B cell (primary cell): Measurements from ENCODE around the gene CYTIP. TPM values are rescaled to one million over a fixed set of nuclear protein-coding genes. Genes with fewer than 3 reads are reported as not detected.
"Not testable (repeated sequence)": the region's sequence is repeated elsewhere in the genome, so short reads cannot be mapped to it uniquely, and the experiment has no call there.

Experiments
- ATAC-seq: fragments of 200-7000 bp; cut with Tn5 transposase; one replicate; pipeline ENCODE4 v1.10.0; 2021; ENCODE audit warnings: low read depth, mild to moderate bottlenecking, moderate number of reproducible peaks, moderate library complexity
- CTCF ChIA-PET: fragments of 350-600 bp; sonication (Branson Sonifier 250); formaldehyde crosslinking; loops from one replicate; lab custom pipeline; 2021; ENCODE audit warnings: antibody characterized with exemption, inconsistent platforms; lab: Charles Lee
- POLR2A ChIA-PET: fragments of 350-600 bp; sonication (Branson Sonifier 250); formaldehyde crosslinking; loops from one replicate; lab custom pipeline; 2021; ENCODE audit warnings: antibody characterized with exemption; lab: Charles Lee
- DNase-seq: peaks from one replicate; pipeline ENCODE4 v3.0.0; 2013
- H2AFZ ChIP-seq: 2 replicates; pipeline ENCODE4 v1.6.1; 2012; ENCODE audit warnings: mild to moderate bottlenecking, low read depth, low read length; ENCODE audit not compliant: insufficient read depth, poor library complexity, severe bottlenecking
- H3K27ac ChIP-seq, 2 donors: 1 replicate in 1 of 2; 2 replicates in 1 of 2; pipeline ENCODE4 v1.5.1; 2012 to 2013; ENCODE audit warnings: low read length in 2 of 2, mild to moderate bottlenecking in 2 of 2, moderate library complexity in 1 of 2
- H3K27me3 ChIP-seq, 4 experiments: fragments of 200-600 bp in 1 of 4; sonication (generic) in 1 of 4; replicated peaks in 1 of 4; 1 replicate in 2 of 4; 2 replicates in 2 of 4; pipeline versions ENCODE4 v1.6.1 to v1.7.0; 2013 to 2016; ENCODE audit warnings: low read length in 3 of 4, mild to moderate bottlenecking in 2 of 4, mixed read lengths in 1 of 4, moderate library complexity in 1 of 4; ENCODE audit not compliant: insufficient read depth in 4 of 4, control insufficient read depth in 3 of 4; ENCODE audit errors: control extremely low read depth in 1 of 4
- H3K36me3 ChIP-seq, 2 experiments: replicated peaks in 1 of 2; 1 replicate in 1 of 2; 2 replicates in 1 of 2; pipeline versions ENCODE4 v1.6.1 to v1.7.1; 2013; ENCODE audit warnings: low read length in 1 of 2; ENCODE audit not compliant: insufficient read depth in 2 of 2, control insufficient read depth in 1 of 2; ENCODE audit errors: control extremely low read depth in 1 of 2, extremely low read depth in 1 of 2
- H3K4me1 ChIP-seq, 2 donors: fragments of 200-600 bp in 1 of 2; sonication (generic) in 1 of 2; 1 replicate in 1 of 2; 2 replicates in 1 of 2; pipeline versions ENCODE4 v1.5.1 to v1.6.1; 2013 to 2017; ENCODE audit warnings: low read length in 2 of 2; ENCODE audit not compliant: control insufficient read depth in 2 of 2, insufficient read depth in 2 of 2
- H3K4me2 ChIP-seq: replicated peaks from 2 replicates; pipeline ENCODE3; 2012; ENCODE audit warnings: mild to moderate bottlenecking, low read depth, low read length; ENCODE audit not compliant: poor library complexity, severe bottlenecking
- H3K4me3 ChIP-seq, 5 experiments: fragments of 200-600 bp in 1 of 5; sonication (generic) in 1 of 5; 1 replicate in 3 of 5; 2 replicates in 2 of 5; pipeline versions ENCODE4 v1.5.1 to v1.7.0; 2011 to 2016; ENCODE audit warnings: low read length in 4 of 5, mild to moderate bottlenecking in 4 of 5, low read depth in 2 of 5, control low read depth in 1 of 5, moderate library complexity in 1 of 5; ENCODE audit not compliant: insufficient read depth in 1 of 5; ENCODE audit errors: control extremely low read depth in 1 of 5, extremely low read depth in 1 of 5
- H3K79me2 ChIP-seq: fragments of 200-600 bp; sonication (generic); one replicate; pipeline ENCODE4 v1.6.0; 2016; ENCODE audit warnings: low read length; ENCODE audit not compliant: control insufficient read depth, insufficient read depth
- H3K9ac ChIP-seq: fragments of 200-600 bp; sonication (generic); 2 replicates; pipeline ENCODE4 v1.6.1; 2017; ENCODE audit warnings: mild to moderate bottlenecking, low read length, moderate library complexity
- H3K9me3 ChIP-seq, 3 donors: one replicate each; pipeline versions ENCODE4 v1.6.1 to v1.7.1; 2013; ENCODE audit warnings: low read length in 2 of 3; ENCODE audit not compliant: control insufficient read depth in 2 of 3, insufficient read depth in 1 of 3; ENCODE audit errors: control extremely low read depth in 1 of 3
- H4K20me1 ChIP-seq: 2 replicates; pipeline ENCODE4 v1.6.0; 2012; ENCODE audit warnings: mild to moderate bottlenecking, low read length; ENCODE audit not compliant: insufficient read depth, control insufficient read depth, poor library complexity, severe bottlenecking
- H3K27ac Mint-ChIP-seq: one replicate; pipeline ENCODE4 v1.8.0; 2021; ENCODE audit warnings: mixed read lengths
- H3K27me3 Mint-ChIP-seq: one replicate; pipeline ENCODE4 v1.8.0; 2021; ENCODE audit warnings: mixed read lengths
- H3K4me1 Mint-ChIP-seq: one replicate; pipeline ENCODE4 v1.8.0; 2021; ENCODE audit warnings: mixed read lengths
- H3K4me3 Mint-ChIP-seq: one replicate; pipeline ENCODE4 v1.8.0; 2021; ENCODE audit warnings: mixed read lengths
- H3K9me3 Mint-ChIP-seq: one replicate; pipeline ENCODE4 v1.8.0; 2022; ENCODE audit warnings: mixed read lengths; ENCODE audit not compliant: insufficient read depth
- EZH2 ChIP-seq: IDR thresholded peaks from 2 replicates; pipeline ENCODE4 v1.6.1; 2012; ENCODE audit warnings: borderline replicate concordance, low read depth, mild to moderate bottlenecking, moderate library complexity, low read length; ENCODE audit not compliant: insufficient read depth, poor library complexity, severe bottlenecking
- WGBS: methylation state at CpG from one replicate; pipeline ENCODE4 v1.1.5; 2013; ENCODE audit warnings: missing lambda C conversion rate; ENCODE audit not compliant: insufficient coverage; 5-methylcytosine and 5-hydroxymethylcytosine counted together
- intact Hi-C: fragments of 100-400 bp; cut with micrococcal nuclease; formaldehyde crosslinking; loops from one replicate; pipeline ENCODE4 v1.10.0; 2022
- polyA plus RNA-seq: library from polyadenylated mRNA; depleted of rRNA; stranded (reverse); fragments of >200 nt; gene quantifications from 2 replicates; pipeline ENCODE4 v1.2.3, GENCODE V29; 2012
- total RNA-seq, 2 donors: library from RNA; stranded (reverse); fragments of 120-200 nt in 1 of 2; gene quantifications; 1 replicate in 1 of 2; 2 replicates in 1 of 2; pipeline versions ENCODE4 v1.2.3 to v1.2.4, GENCODE V29; 2013 to 2022
- TF ChIP-seq, protein P1 (sequence below): fragments of 200-600 bp; IDR thresholded peaks from one replicate; pipeline ENCODE4 v1.8.0; 2022; ENCODE audit warnings: antibody characterized with exemption, mild to moderate bottlenecking

CYTIP gene
- total and polyA plus RNA-seq, 2 donors (not counting 1 experiment from before 2014, with no cell fraction given), result 73.0 to 327 TPM

DNA sequence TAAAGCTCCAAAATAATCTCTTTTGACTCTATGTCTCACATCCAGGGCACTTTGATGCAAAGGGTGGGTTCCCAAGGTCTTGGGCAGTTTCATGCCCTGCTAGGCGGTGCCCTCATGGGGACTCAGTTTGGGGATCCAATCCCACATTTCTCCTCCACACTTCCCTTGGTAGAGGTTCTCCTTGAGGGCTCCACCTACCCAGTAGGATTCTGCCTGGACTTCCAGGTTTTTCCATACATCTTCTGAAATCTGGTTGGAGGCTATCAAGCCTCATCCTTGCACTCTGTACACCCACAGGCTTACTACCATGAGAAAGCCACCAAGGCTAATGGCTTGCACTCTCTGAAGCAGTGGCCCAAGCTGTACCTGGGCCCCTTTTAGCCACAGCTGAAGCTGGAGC lies 68.5 kb downstream of the CYTIP start:
- H3K27ac Mint-ChIP-seq, result no peak overlapping the region
- Histone ChIP-seq H3K36me3 (peaks cover 0 to 3% of the 10 kb centered on the region in 2 experiments), H3K9ac (no peak overlapping the region), H3K9me3 (peaks cover 0 to 24% (median 21%) of the 10 kb centered on the region in 3 donors), H4K20me1 (no peaks in the 10 kb centered on the region), H3K27me3 (no peaks in the 10 kb centered on the region), H3K4me3 (no peak overlapping the region), H3K4me2 (no peak overlapping the region), H3K27ac (no peak overlapping the region), H3K4me1 (peaks cover 0 to 3% of the 10 kb centered on the region in 2 donors), H2AFZ (no peak overlapping the region), H3K79me2 (no peaks in the 10 kb centered on the region)
- whole genome bisulfite sequencing, result 100% methylated on average over 1 of the region's 1 CpG
- H3K9me3 Mint-ChIP-seq, result peaks cover 17% of the 10 kb centered on the region
- no peak for DNase-seq
- ATAC-seq, result no peak
- TF ChIP-seq EZH2, result no peak
- TF ChIP-seq, protein P1, sequence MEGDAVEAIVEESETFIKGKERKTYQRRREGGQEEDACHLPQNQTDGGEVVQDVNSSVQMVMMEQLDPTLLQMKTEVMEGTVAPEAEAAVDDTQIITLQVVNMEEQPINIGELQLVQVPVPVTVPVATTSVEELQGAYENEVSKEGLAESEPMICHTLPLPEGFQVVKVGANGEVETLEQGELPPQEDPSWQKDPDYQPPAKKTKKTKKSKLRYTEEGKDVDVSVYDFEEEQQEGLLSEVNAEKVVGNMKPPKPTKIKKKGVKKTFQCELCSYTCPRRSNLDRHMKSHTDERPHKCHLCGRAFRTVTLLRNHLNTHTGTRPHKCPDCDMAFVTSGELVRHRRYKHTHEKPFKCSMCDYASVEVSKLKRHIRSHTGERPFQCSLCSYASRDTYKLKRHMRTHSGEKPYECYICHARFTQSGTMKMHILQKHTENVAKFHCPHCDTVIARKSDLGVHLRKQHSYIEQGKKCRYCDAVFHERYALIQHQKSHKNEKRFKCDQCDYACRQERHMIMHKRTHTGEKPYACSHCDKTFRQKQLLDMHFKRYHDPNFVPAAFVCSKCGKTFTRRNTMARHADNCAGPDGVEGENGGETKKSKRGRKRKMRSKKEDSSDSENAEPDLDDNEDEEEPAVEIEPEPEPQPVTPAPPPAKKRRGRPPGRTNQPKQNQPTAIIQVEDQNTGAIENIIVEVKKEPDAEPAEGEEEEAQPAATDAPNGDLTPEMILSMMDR, result no peak
- no peak overlapping the region for H3K4me3 Mint-ChIP-seq
- ChIA-PET POLR2A (no interaction called here), CTCF (interaction anchor here (1.4 kb wide), 1 partner anchor 10 kb away, joined by 3 read pairs; no protein-coding TSS in a partner anchor)
- no peaks in the 10 kb centered on the region for H3K27me3 Mint-ChIP-seq
- H3K4me1 Mint-ChIP-seq, result peaks cover 4% of the 10 kb centered on the region
- intact Hi-C loops, result no loop called here

DNA sequence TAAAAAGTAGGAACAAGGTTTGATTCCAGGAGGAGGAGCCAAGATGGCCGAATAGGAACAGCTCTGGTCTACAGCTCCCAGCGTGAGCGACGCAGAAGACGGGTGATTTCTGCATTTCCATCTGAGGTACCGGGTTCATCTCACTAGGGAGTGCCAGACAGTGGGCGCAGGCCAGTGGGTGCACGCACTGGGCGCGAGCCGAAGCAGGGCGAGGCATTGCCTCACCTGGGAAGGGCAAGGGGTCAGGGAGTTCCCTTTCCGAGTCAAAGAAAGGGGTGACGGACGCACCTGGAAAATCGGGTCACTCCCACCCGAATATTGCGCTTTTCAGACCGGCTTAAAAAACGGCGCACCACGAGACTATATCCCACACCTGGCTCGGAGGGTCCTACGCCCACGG lies 75.4 kb downstream of the CYTIP start:
- WGBS, result no CpG with 5 or more reads among the region's 25 CpGs
- POLR2A ChIA-PET, H2AFZ ChIP-seq, H3K36me3 ChIP-seq, H3K27ac Mint-ChIP-seq, DNase-seq, H3K9me3 Mint-ChIP-seq, H3K27ac ChIP-seq, H4K20me1 ChIP-seq, ATAC-seq, intact Hi-C loops, H3K4me3 ChIP-seq, CTCF ChIA-PET, H3K4me2 ChIP-seq, H3K79me2 ChIP-seq, H3K9ac ChIP-seq, H3K4me3 Mint-ChIP-seq, H3K27me3 ChIP-seq, H3K9me3 ChIP-seq, H3K27me3 Mint-ChIP-seq: not testable (repeated sequence)
- peaks cover 11 to 14% of the 10 kb centered on the region in 2 donors for H3K4me1 ChIP-seq
- peaks cover 14% of the 10 kb centered on the region for H3K4me1 Mint-ChIP-seq
